B cell (primary cell): Measurements from ENCODE around the gene SHC4. TPM values are rescaled to one million over a fixed set of nuclear protein-coding genes. Genes with fewer than 3 reads are reported as not detected.
"Not testable (repeated sequence)": the region's sequence is repeated elsewhere in the genome, so short reads cannot be mapped to it uniquely, and the experiment has no call there.

Experiments used
- ATAC-seq: fragments of 200-7000 bp; cut with Tn5 transposase; one replicate; pipeline ENCODE4 v1.10.0; 2021; ENCODE audit warnings: low read depth, mild to moderate bottlenecking, moderate number of reproducible peaks, moderate library complexity
- CTCF ChIA-PET: fragments of 350-600 bp; sonication (Branson Sonifier 250); formaldehyde crosslinking; loops from one replicate; lab custom pipeline; 2021; ENCODE audit warnings: antibody characterized with exemption, inconsistent platforms; lab: Charles Lee
- POLR2A ChIA-PET: fragments of 350-600 bp; sonication (Branson Sonifier 250); formaldehyde crosslinking; loops from one replicate; lab custom pipeline; 2021; ENCODE audit warnings: antibody characterized with exemption; lab: Charles Lee
- DNase-seq: peaks from one replicate; pipeline ENCODE4 v3.0.0; 2013
- H2AFZ ChIP-seq: 2 replicates; pipeline ENCODE4 v1.6.1; 2012; ENCODE audit warnings: mild to moderate bottlenecking, low read depth, low read length; ENCODE audit not compliant: insufficient read depth, poor library complexity, severe bottlenecking
- H3K27ac ChIP-seq, 2 donors: 1 replicate in 1 of 2; 2 replicates in 1 of 2; pipeline ENCODE4 v1.5.1; 2012 to 2013; ENCODE audit warnings: low read length in 2 of 2, mild to moderate bottlenecking in 2 of 2, moderate library complexity in 1 of 2
- H3K27me3 ChIP-seq, 4 experiments: fragments of 200-600 bp in 1 of 4; sonication (generic) in 1 of 4; replicated peaks in 1 of 4; 1 replicate in 2 of 4; 2 replicates in 2 of 4; pipeline versions ENCODE4 v1.6.1 to v1.7.0; 2013 to 2016; ENCODE audit warnings: low read length in 3 of 4, mild to moderate bottlenecking in 2 of 4, mixed read lengths in 1 of 4, moderate library complexity in 1 of 4; ENCODE audit not compliant: insufficient read depth in 4 of 4, control insufficient read depth in 3 of 4; ENCODE audit errors: control extremely low read depth in 1 of 4
- H3K36me3 ChIP-seq, 2 experiments: replicated peaks in 1 of 2; 1 replicate in 1 of 2; 2 replicates in 1 of 2; pipeline versions ENCODE4 v1.6.1 to v1.7.1; 2013; ENCODE audit warnings: low read length in 1 of 2; ENCODE audit not compliant: insufficient read depth in 2 of 2, control insufficient read depth in 1 of 2; ENCODE audit errors: control extremely low read depth in 1 of 2, extremely low read depth in 1 of 2
- H3K4me1 ChIP-seq, 2 donors: fragments of 200-600 bp in 1 of 2; sonication (generic) in 1 of 2; 1 replicate in 1 of 2; 2 replicates in 1 of 2; pipeline versions ENCODE4 v1.5.1 to v1.6.1; 2013 to 2017; ENCODE audit warnings: low read length in 2 of 2; ENCODE audit not compliant: control insufficient read depth in 2 of 2, insufficient read depth in 2 of 2
- H3K4me2 ChIP-seq: replicated peaks from 2 replicates; pipeline ENCODE3; 2012; ENCODE audit warnings: mild to moderate bottlenecking, low read depth, low read length; ENCODE audit not compliant: poor library complexity, severe bottlenecking
- H3K4me3 ChIP-seq, 5 experiments: fragments of 200-600 bp in 1 of 5; sonication (generic) in 1 of 5; 1 replicate in 3 of 5; 2 replicates in 2 of 5; pipeline versions ENCODE4 v1.5.1 to v1.7.0; 2011 to 2016; ENCODE audit warnings: low read length in 4 of 5, mild to moderate bottlenecking in 4 of 5, low read depth in 2 of 5, control low read depth in 1 of 5, moderate library complexity in 1 of 5; ENCODE audit not compliant: insufficient read depth in 1 of 5; ENCODE audit errors: control extremely low read depth in 1 of 5, extremely low read depth in 1 of 5
- H3K79me2 ChIP-seq: fragments of 200-600 bp; sonication (generic); one replicate; pipeline ENCODE4 v1.6.0; 2016; ENCODE audit warnings: low read length; ENCODE audit not compliant: control insufficient read depth, insufficient read depth
- H3K9ac ChIP-seq: fragments of 200-600 bp; sonication (generic); 2 replicates; pipeline ENCODE4 v1.6.1; 2017; ENCODE audit warnings: mild to moderate bottlenecking, low read length, moderate library complexity
- H3K9me3 ChIP-seq, 3 donors: one replicate each; pipeline versions ENCODE4 v1.6.1 to v1.7.1; 2013; ENCODE audit warnings: low read length in 2 of 3; ENCODE audit not compliant: control insufficient read depth in 2 of 3, insufficient read depth in 1 of 3; ENCODE audit errors: control extremely low read depth in 1 of 3
- H4K20me1 ChIP-seq: 2 replicates; pipeline ENCODE4 v1.6.0; 2012; ENCODE audit warnings: mild to moderate bottlenecking, low read length; ENCODE audit not compliant: insufficient read depth, control insufficient read depth, poor library complexity, severe bottlenecking
- H3K27ac Mint-ChIP-seq: one replicate; pipeline ENCODE4 v1.8.0; 2021; ENCODE audit warnings: mixed read lengths
- H3K27me3 Mint-ChIP-seq: one replicate; pipeline ENCODE4 v1.8.0; 2021; ENCODE audit warnings: mixed read lengths
- H3K4me1 Mint-ChIP-seq: one replicate; pipeline ENCODE4 v1.8.0; 2021; ENCODE audit warnings: mixed read lengths
- H3K4me3 Mint-ChIP-seq: one replicate; pipeline ENCODE4 v1.8.0; 2021; ENCODE audit warnings: mixed read lengths
- H3K9me3 Mint-ChIP-seq: one replicate; pipeline ENCODE4 v1.8.0; 2022; ENCODE audit warnings: mixed read lengths; ENCODE audit not compliant: insufficient read depth
- EZH2 ChIP-seq: IDR thresholded peaks from 2 replicates; pipeline ENCODE4 v1.6.1; 2012; ENCODE audit warnings: borderline replicate concordance, low read depth, mild to moderate bottlenecking, moderate library complexity, low read length; ENCODE audit not compliant: insufficient read depth, poor library complexity, severe bottlenecking
- WGBS: methylation state at CpG from one replicate; pipeline ENCODE4 v1.1.5; 2013; ENCODE audit warnings: missing lambda C conversion rate; ENCODE audit not compliant: insufficient coverage; 5-methylcytosine and 5-hydroxymethylcytosine counted together
- intact Hi-C: fragments of 100-400 bp; cut with micrococcal nuclease; formaldehyde crosslinking; loops from one replicate; pipeline ENCODE4 v1.10.0; 2022
- polyA plus RNA-seq: library from polyadenylated mRNA; depleted of rRNA; stranded (reverse); fragments of >200 nt; gene quantifications from 2 replicates; pipeline ENCODE4 v1.2.3, GENCODE V29; 2012
- total RNA-seq, 2 donors: library from RNA; stranded (reverse); fragments of 120-200 nt in 1 of 2; gene quantifications; 1 replicate in 1 of 2; 2 replicates in 1 of 2; pipeline versions ENCODE4 v1.2.3 to v1.2.4, GENCODE V29; 2013 to 2022
- TF ChIP-seq, protein P1 (sequence below): fragments of 200-600 bp; IDR thresholded peaks from one replicate; pipeline ENCODE4 v1.8.0; 2022; ENCODE audit warnings: antibody characterized with exemption, mild to moderate bottlenecking

The SHC4 gene
- total and polyA plus RNA-seq, 2 donors (not counting 1 experiment from before 2014, with no cell fraction given), result 0.04 to 0.69 TPM

DNA sequence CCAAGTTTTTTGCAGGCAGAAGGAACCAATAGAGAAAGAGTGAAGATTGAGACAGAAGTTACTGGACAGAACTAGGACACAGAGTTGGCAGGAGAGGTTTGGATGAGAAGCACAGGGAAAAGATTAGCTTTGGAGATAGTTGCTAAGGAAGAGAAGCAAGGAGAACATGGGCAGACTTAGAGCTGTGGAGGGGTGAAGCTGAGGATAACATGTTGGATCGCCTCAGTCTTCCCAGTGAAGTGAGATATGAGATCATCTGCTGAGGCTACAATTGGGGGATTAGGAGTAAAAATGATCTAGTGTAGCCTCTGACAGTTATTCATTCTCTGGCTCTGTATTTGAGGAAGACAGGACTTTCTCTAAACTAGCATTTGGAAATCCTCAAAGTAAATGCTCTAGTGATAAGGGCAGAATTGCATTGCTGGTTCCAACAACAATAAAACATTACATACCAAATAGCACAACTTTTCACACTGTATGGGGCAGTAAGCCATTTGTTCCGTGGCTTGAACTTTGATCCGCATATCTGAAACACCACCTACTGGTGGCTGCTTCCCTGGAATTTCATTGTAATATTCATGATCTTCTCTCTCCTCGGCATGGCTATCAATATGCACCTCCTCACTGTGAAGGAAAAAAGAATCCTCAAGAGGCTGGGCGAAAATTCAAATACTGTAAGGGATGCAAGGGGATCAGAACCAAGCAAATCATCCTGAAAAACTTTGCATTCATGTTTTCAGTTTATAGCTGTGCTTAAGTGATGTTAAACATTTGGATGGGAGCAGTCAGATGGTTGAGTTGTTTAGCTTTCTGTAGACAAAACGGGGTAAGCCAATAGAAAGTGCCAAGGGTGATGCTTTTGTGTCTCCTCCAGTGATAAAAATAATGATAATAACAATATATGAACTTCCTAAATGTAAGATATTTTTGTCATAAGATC, 107.9 kb downstream of the SHC4 start:
- H3K9me3 Mint-ChIP-seq, result no peaks in the 10 kb centered on the region
- H3K4me1 Mint-ChIP-seq, result no peaks in the 10 kb centered on the region
- Histone ChIP-seq H3K4me1 (no peaks in the 10 kb centered on the region), H3K9me3 (no peaks in the 10 kb centered on the region), H3K27ac (no peak overlapping the region), H3K4me2 (no peak overlapping the region), H4K20me1 (no peaks in the 10 kb centered on the region), H3K4me3 (no peak overlapping the region), H3K9ac (no peak overlapping the region), H3K36me3 (no peaks in the 10 kb centered on the region), H3K79me2 (no peaks in the 10 kb centered on the region), H3K27me3 (no peaks in the 10 kb centered on the region), H2AFZ (no peak overlapping the region)
- TF ChIP-seq, protein P1, sequence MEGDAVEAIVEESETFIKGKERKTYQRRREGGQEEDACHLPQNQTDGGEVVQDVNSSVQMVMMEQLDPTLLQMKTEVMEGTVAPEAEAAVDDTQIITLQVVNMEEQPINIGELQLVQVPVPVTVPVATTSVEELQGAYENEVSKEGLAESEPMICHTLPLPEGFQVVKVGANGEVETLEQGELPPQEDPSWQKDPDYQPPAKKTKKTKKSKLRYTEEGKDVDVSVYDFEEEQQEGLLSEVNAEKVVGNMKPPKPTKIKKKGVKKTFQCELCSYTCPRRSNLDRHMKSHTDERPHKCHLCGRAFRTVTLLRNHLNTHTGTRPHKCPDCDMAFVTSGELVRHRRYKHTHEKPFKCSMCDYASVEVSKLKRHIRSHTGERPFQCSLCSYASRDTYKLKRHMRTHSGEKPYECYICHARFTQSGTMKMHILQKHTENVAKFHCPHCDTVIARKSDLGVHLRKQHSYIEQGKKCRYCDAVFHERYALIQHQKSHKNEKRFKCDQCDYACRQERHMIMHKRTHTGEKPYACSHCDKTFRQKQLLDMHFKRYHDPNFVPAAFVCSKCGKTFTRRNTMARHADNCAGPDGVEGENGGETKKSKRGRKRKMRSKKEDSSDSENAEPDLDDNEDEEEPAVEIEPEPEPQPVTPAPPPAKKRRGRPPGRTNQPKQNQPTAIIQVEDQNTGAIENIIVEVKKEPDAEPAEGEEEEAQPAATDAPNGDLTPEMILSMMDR, result no peak
- no peak for TF ChIP-seq EZH2
- 70% methylated on average over 3 of the region's 6 CpGs for WGBS
- ChIA-PET CTCF (interaction anchor here (1.6 to 8.5 kb wide), 2 partner anchors 290 to 565 kb away, joined by 5 to 101 read pairs; partner anchors contain the start of gene FGF7), POLR2A (no interaction called here)
- intact Hi-C loops, result no loop called here
- DNase-seq (no peak), ATAC-seq (no peak)
- H3K4me3 Mint-ChIP-seq, result no peak overlapping the region
- peaks cover 22% of the 10 kb centered on the region for H3K27me3 Mint-ChIP-seq
- H3K27ac Mint-ChIP-seq, result no peak overlapping the region

DNA sequence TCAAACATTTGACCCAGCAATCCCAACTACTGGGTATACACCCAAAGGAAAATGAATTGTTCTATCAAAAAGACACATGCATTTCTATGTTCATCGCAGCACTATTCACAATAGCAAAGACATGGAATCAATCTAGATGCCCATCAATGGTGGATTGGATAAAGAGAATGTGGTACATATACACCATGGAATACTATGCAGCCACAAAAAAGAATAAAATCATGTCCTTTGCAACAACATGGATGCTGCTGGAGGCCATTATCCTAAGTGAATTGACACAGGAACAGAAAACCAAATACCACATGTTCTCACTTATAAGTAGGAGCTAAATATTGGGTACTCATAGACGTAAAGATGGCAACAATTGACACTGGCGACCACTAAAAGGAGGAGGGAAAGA, 109.3 kb downstream of the SHC4 start:
- H3K27ac Mint-ChIP-seq, H3K36me3 ChIP-seq, H4K20me1 ChIP-seq, H3K27ac ChIP-seq, H3K4me1 Mint-ChIP-seq, intact Hi-C loops, H3K4me1 ChIP-seq, H2AFZ ChIP-seq, H3K4me3 Mint-ChIP-seq, H3K4me2 ChIP-seq, POLR2A ChIA-PET, H3K9ac ChIP-seq, H3K9me3 Mint-ChIP-seq, DNase-seq, H3K9me3 ChIP-seq, H3K27me3 ChIP-seq, CTCF ChIA-PET, ATAC-seq, H3K79me2 ChIP-seq, H3K4me3 ChIP-seq: not testable (repeated sequence)
- H3K27me3 Mint-ChIP-seq, result peaks cover 23% of the 10 kb centered on the region
- WGBS, result no CpG with 5 or more reads among the region's 3 CpGs
